Cardiac muscle cell (in vitro differentiated cells and primary cell): ENCODE results near the gene RMND1. TPM values are rescaled to one million over a fixed set of nuclear protein-coding genes. Genes with fewer than 3 reads are reported as not detected.
"Not testable (repeated sequence)": the region's sequence is repeated elsewhere in the genome, so short reads cannot be mapped to it uniquely, and the experiment has no call there.

Source experiments
- DNase-seq, 2 donors: peaks; one replicate each; pipeline versions ENCODE4 v3.0.0 to v3.0.0-alpha.2; 2010 to 2017; ENCODE audit warnings: low read depth in 1 of 2, low spot score in 1 of 2
- H3K27ac ChIP-seq: fragments of 200-600 bp; sonication (generic); 2 replicates; pipeline ENCODE4 v1.5.1; 2016
- H3K27me3 ChIP-seq: fragments of 200-600 bp; sonication (generic); 2 replicates; pipeline ENCODE4 v1.6.0; 2016; ENCODE audit warnings: control low read depth
- H3K36me3 ChIP-seq: fragments of 200-600 bp; sonication (generic); 2 replicates; pipeline ENCODE4 v1.5.1; 2016; ENCODE audit warnings: control low read depth
- H3K4me1 ChIP-seq: fragments of 200-600 bp; sonication (generic); 2 replicates; pipeline ENCODE4 v1.8.1; 2017; ENCODE audit warnings: low read depth, mild to moderate bottlenecking, mixed run types
- H3K4me3 ChIP-seq: fragments of 200-600 bp; sonication (generic); 2 replicates; pipeline ENCODE4 v1.5.1; 2016; ENCODE audit warnings: mild to moderate bottlenecking
- H3K9me3 ChIP-seq: fragments of 200-600 bp; sonication (generic); 2 replicates; pipeline ENCODE4 v1.5.1; 2017; ENCODE audit warnings: low read depth, mild to moderate bottlenecking, control low read depth
- polyA plus RNA-seq: library from polyadenylated mRNA; unstranded; fragments of >200 nt; fragmentation: Nextera tagmentation; extraction: Ambion mirVana; gene quantifications from 2 replicates; pipeline ENCODE4 v1.2.1, GENCODE V29; 2016
- total RNA-seq: library from RNA; depleted of rRNA; stranded (reverse); fragments of >200 nt; gene quantifications from 2 replicates; pipeline ENCODE4 v1.2.3, GENCODE V29; 2016
- TF ChIP-seq, protein P1 (sequence below): IDR thresholded peaks from 2 replicates; pipeline ENCODE4 v1.5.1; 2012; ENCODE audit warnings: low read depth, mild to moderate bottlenecking, low read length

Gene RMND1
- total and polyA plus RNA-seq, 2 experiments from 2014 or later, result 17.2 to 19.3 TPM

DNA sequence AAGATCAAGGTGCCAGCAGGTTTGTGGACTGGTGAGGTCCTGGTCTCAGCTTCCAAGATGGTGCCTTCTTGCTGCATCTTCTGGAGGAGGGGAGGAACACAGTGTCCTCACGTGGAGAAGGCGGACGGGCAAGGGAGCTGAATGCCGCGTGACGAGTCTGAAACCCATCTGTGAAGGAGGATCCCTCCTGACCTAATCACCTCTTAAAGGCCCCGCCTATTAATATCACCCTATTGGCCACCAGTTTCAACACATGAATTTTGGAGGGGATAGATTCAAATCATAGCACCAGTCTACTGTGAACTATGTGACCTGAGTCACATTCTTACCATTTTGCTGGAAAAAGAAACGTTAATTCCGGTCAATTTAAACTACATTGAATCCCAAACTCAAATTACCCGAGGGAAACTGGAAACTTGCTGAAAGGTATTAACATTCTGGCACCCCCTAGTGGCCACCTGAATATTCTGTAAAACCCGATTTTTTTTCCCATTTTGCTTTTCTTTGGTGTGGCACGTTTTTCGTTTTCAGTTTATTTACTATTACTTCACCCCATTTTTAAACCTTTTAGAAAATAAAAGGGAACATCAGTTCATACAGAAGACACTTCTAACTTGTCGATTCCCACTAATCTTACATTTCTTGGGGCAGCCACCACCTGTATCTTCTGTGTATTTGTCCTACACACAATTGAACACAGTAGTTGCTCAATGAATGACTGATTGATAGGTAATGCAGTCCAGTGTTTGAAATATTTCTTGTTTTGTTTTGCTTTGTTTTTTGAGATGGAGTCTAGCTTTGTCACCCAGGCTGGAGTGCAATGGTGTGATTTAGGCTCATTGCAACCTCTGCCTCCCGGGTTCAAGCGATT is 24.0 kb upstream of the RMND1 start:
- H3K4me3 ChIP-seq, result no peak overlapping the region
- H3K4me1 ChIP-seq, result no peaks in the 10 kb centered on the region
- TF ChIP-seq, protein P1, sequence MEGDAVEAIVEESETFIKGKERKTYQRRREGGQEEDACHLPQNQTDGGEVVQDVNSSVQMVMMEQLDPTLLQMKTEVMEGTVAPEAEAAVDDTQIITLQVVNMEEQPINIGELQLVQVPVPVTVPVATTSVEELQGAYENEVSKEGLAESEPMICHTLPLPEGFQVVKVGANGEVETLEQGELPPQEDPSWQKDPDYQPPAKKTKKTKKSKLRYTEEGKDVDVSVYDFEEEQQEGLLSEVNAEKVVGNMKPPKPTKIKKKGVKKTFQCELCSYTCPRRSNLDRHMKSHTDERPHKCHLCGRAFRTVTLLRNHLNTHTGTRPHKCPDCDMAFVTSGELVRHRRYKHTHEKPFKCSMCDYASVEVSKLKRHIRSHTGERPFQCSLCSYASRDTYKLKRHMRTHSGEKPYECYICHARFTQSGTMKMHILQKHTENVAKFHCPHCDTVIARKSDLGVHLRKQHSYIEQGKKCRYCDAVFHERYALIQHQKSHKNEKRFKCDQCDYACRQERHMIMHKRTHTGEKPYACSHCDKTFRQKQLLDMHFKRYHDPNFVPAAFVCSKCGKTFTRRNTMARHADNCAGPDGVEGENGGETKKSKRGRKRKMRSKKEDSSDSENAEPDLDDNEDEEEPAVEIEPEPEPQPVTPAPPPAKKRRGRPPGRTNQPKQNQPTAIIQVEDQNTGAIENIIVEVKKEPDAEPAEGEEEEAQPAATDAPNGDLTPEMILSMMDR, result peak; percentile 73
- H3K27ac ChIP-seq, result no peak overlapping the region
- peak; percentile 66 to 69 for DNase-seq
- no peaks in the 10 kb centered on the region for H3K27me3 ChIP-seq
- no peaks in the 10 kb centered on the region for H3K36me3 ChIP-seq
- H3K9me3 ChIP-seq, result no peaks in the 10 kb centered on the region

DNA sequence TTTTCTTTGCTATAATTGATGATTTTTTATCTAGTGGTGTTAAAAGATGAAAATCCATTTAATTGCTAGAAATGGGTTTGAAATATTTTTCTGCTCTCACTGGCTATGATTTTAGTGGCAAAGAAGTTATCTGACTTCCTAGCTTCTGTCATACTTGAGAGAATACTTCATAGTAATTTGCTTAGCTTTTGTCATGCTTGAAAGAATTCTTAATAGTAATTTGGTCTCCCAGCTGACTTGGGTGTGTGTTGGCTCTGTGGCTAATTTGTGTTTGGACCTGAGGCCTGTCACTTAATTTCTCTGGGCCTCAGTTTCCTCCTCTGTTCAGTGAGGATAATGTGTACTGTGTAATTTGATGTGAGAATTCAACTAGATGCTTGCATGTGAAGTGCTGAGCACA is 12.8 kb upstream of the RMND1 start:
- no peaks in the 10 kb centered on the region for H3K27me3 ChIP-seq
- no peaks in the 10 kb centered on the region for H3K4me1 ChIP-seq
- H3K36me3 ChIP-seq, result peaks cover 42% of the 10 kb centered on the region
- TF ChIP-seq, protein P1, result no peak
- no peak overlapping the region for H3K27ac ChIP-seq
- H3K9me3 ChIP-seq, result no peaks in the 10 kb centered on the region
- no peak for DNase-seq
- H3K4me3 ChIP-seq, result no peak overlapping the region

DNA sequence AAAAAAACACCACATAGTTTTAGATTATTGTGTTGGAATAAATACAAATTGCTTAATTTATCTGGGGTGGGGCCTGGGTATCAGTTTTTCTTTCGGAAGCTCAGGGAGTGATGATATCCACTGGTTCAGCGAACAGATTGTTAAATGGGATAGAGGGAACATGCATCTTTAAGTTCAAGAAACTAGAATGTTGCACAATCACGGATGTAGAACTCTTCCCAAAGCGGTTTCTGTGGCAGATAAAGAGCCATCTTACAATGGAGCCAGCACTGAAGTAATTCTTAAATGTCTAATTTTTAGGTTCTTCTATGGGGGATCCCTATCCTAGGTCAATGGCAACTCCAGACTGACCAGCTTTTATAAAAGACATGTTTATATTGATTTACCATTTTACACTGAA is 9.7 kb upstream of the RMND1 start:
- TF ChIP-seq, protein P1, result no peak

DNA sequence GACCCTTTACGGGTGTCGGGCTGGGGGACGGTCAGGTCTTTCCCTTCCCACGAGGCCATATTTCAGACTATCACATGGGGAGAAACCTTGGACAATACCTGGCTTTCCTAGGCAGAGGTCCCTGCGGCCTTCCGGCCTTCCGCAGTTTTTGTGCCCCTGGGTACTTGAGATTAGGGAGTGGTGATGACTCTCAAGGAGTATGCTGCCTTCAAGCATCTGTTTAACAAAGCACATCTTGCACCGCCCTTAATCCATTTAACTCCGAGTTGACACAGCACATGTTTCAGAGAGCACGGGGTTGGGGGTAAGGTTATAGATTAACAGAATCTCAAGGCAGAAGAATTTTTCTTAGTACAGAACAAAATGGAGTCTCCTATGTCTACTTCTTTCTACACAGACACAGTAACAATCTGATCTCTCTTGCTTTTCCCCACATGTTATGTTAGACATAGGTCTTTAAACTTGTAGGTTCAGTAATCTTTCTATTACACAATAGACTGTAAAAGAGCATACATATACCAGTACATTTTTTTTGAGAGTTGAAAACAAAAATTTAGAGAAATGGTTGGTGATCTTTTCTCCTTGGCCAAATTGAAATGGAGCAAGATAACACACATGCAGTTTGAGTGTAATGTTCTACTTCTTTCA is 3.9 kb upstream of the RMND1 start:
- not testable (repeated sequence) for H3K27me3 ChIP-seq, H3K4me3 ChIP-seq, H3K9me3 ChIP-seq, H3K27ac ChIP-seq, DNase-seq, H3K4me1 ChIP-seq, H3K36me3 ChIP-seq

More for the DNA sequence above, 9.7 kb upstream of the RMND1 start:
- H3K9me3 ChIP-seq, result no peaks in the 10 kb centered on the region
- H3K27ac ChIP-seq, result no peak overlapping the region
- no peak overlapping the region for H3K4me3 ChIP-seq
- H3K4me1 ChIP-seq, result no peaks in the 10 kb centered on the region
- H3K27me3 ChIP-seq, result no peaks in the 10 kb centered on the region
- peak in 1 of 2 donors; percentile 40 for DNase-seq
- H3K36me3 ChIP-seq, result peaks cover 27% of the 10 kb centered on the region

DNA sequence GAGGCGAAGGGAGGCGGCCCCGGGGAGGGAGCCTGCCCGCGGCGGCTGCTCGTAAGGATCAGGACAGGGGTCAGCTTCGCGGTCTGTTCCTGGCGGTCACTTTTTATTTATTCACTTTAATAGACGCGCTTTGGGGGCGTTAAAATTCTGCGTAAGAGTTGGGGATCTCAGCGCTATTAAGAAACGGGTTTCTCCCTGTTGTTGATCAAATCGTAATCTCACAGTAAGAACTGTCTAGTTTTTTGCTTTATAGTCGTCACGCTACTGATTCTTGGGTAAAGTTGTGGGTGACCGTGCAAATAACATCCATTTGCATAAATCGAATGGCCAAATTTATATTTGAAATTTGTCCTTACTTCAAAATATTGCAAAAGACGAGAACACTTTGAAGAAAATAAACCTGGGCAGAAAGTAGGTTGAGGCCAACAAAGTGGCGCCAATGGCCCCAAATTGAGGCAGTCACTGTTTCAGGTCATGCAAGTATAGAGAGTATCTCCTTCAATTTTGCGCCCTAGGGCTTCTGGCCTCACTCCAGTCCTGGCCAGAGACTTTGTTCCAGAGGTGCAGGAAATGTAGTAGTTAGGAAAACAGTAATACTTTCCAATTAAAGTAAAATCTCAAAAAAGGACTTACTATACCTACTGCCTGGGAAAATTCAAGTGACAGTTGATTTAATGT is 963 bp upstream of the RMND1 start:
- Histone ChIP-seq H3K9me3 (no peaks in the 10 kb centered on the region), H3K27me3 (no peaks in the 10 kb centered on the region), H3K4me3 (peak overlapping the region; percentile 64), H3K27ac (peak overlapping the region; percentile 82), H3K36me3 (no peaks in the 10 kb centered on the region), H3K4me1 (peaks cover 8% of the 10 kb centered on the region)
- TF ChIP-seq, protein P1, result no peak
- DNase-seq, result peak; percentile 26 to 33
